HCT116 (cell line): Measurements from ENCODE around the gene TMEM178B. TPM values are rescaled to one million over a fixed set of nuclear protein-coding genes. Genes with fewer than 3 reads are reported as not detected.

Experiments
- ATAC-seq: fragments of 200-7000 bp; cut with Tn5 transposase; 2 replicates; pipeline ENCODE4 v1.9.1; 2020; ENCODE audit warnings: mild to moderate bottlenecking, moderate library complexity
- BruUV-seq: library from RNA; stranded (reverse); fragments of 400-500 nt; replicated peaks from 2 replicates; lab custom pipeline; 2021; lab: Mats Ljungman, UMichigan
- CTCF ChIA-PET: fragments of 300-600 bp; sonication (Branson Sonifier 250); formaldehyde crosslinking; loops from one replicate; lab custom pipeline; 2021; ENCODE audit warnings: antibody characterized with exemption; lab: Charles Lee
- POLR2A ChIA-PET: fragments of 300-600, 350-600 bp; sonication (Branson Sonifier 250); formaldehyde crosslinking; loops from one replicate; lab custom pipeline; 2021; ENCODE audit warnings: antibody characterized with exemption; lab: Charles Lee
- RAD21 ChIA-PET, 2 experiments: fragments of 300-600 bp; sonication (Branson Sonifier 250); formaldehyde crosslinking; loops; one replicate each; lab custom pipeline; 2023; ENCODE audit warnings: low total read pairs in 2 of 2; ENCODE audit not compliant: uncharacterized antibody in 2 of 2, unreplicated experiment in 2 of 2, low non-redundant PET in 1 of 2; lab: Charles Lee
- DNase-seq: peaks from one replicate; pipeline ENCODE4 v3.0.0-alpha.2; 2010; ENCODE audit warnings: low read depth, low spot score
- H2AFZ ChIP-seq: fragments of 200-600 bp; shearing (Covaris generic), sonication (generic); 2 replicates; pipeline ENCODE4 v1.6.1; 2017; ENCODE audit warnings: low read depth, mixed run types, mixed read lengths, antibody characterized with exemption, low read length; ENCODE audit not compliant: poor library complexity, severe bottlenecking
- H3K27ac ChIP-seq: 2 replicates; pipeline ENCODE4 v1.5.1; 2012; ENCODE audit warnings: low read depth, low read length
- H3K27me3 ChIP-seq: fragments of 200-600 bp; sonication (generic); 2 replicates; pipeline ENCODE4 v1.6.1; 2016; ENCODE audit warnings: mixed run types, low read length, mixed read lengths; ENCODE audit not compliant: insufficient read depth
- H3K36me3 ChIP-seq, 2 experiments: fragments of 200-500 bp in 1 of 2; fragments of 200-600 bp in 1 of 2; sonication (Bioruptor generic) in 1 of 2; sonication (generic) in 1 of 2; 2 replicates each; pipeline versions ENCODE4 v1.5.1 to v1.6.1; 2014 to 2016; ENCODE audit warnings: low read length in 2 of 2, inconsistent platforms in 1 of 2, mixed read lengths in 1 of 2, mixed run types in 1 of 2; ENCODE audit not compliant: insufficient read depth in 2 of 2, control insufficient read depth in 1 of 2
- H3K4me1 ChIP-seq, 2 experiments: fragments of 200-600 bp in 1 of 2; sonication (generic) in 1 of 2; 2 replicates each; pipeline versions ENCODE4 v1.5.1 to v1.6.1; 2012 to 2017; ENCODE audit warnings: low read length in 2 of 2, inconsistent platforms in 1 of 2, mild to moderate bottlenecking in 1 of 2, mixed read lengths in 1 of 2, mixed run types in 1 of 2, moderate library complexity in 1 of 2; ENCODE audit not compliant: insufficient read depth in 2 of 2, control insufficient read depth in 1 of 2
- H3K4me2 ChIP-seq: fragments of 200-600 bp; sonication (generic); 2 replicates; pipeline ENCODE4 v1.6.1; 2017; ENCODE audit warnings: mixed run types, low read length, mixed read lengths
- H3K4me3 ChIP-seq, 2 experiments: fragments of 200-600 bp in 1 of 2; sonication (generic) in 1 of 2; replicated peaks in 1 of 2; 2 replicates each; pipeline ENCODE4 v1.5.1; 2011 to 2016; ENCODE audit warnings: low read length in 2 of 2, control low read depth in 1 of 2, low read depth in 1 of 2, mild to moderate bottlenecking in 1 of 2, mixed read lengths in 1 of 2, mixed run types in 1 of 2
- H3K79me2 ChIP-seq: fragments of 200-600 bp; sonication (generic); 2 replicates; pipeline ENCODE4 v1.6.1; 2017; ENCODE audit warnings: mild to moderate bottlenecking, mixed run types, low read length, moderate library complexity, mixed read lengths; ENCODE audit not compliant: insufficient read depth
- H3K9ac ChIP-seq: fragments of 200-600 bp; sonication (generic); 2 replicates; pipeline ENCODE4 v1.6.1; 2016; ENCODE audit warnings: low read length, mixed read lengths
- H3K9me2 ChIP-seq: fragments of 200-600 bp; sonication (generic), shearing (Covaris generic); 2 replicates; pipeline ENCODE4 v1.6.1; 2017; ENCODE audit warnings: mixed run types, mild to moderate bottlenecking, moderate library complexity; ENCODE audit not compliant: insufficient read depth
- H3K9me3 ChIP-seq, 2 experiments: fragments of 200-500 bp in 1 of 2; fragments of 200-600 bp in 1 of 2; sonication (Bioruptor generic) in 1 of 2; sonication (generic) in 1 of 2; 2 replicates each; pipeline ENCODE4 v1.6.1; 2014 to 2017; ENCODE audit warnings: low read length in 2 of 2, mixed read lengths in 2 of 2, inconsistent platforms in 1 of 2, low read depth in 1 of 2, mild to moderate bottlenecking in 1 of 2, mixed run types in 1 of 2, moderate library complexity in 1 of 2; ENCODE audit not compliant: control insufficient read depth in 1 of 2, insufficient read depth in 1 of 2
- H4K20me1 ChIP-seq: fragments of 200-600 bp; sonication (generic), shearing (Covaris generic); 2 replicates; pipeline ENCODE4 v1.6.1; 2017; ENCODE audit warnings: mixed run types, mild to moderate bottlenecking, moderate library complexity; ENCODE audit not compliant: insufficient read depth
- CEBPB ChIP-seq: IDR thresholded peaks from 2 replicates; pipeline ENCODE4 v1.6.1; 2012; ENCODE audit warnings: low read depth
- EGR1 ChIP-seq: IDR thresholded peaks from 2 replicates; pipeline ENCODE4 v1.6.1; 2012; ENCODE audit warnings: low read depth
- ELF1 ChIP-seq: IDR thresholded peaks from 2 replicates; pipeline ENCODE4 v1.6.1; 2012; ENCODE audit warnings: low read depth, borderline replicate concordance
- EZH2 ChIP-seq: fragments of 200-600 bp; sonication (generic); IDR thresholded peaks from 2 replicates; pipeline ENCODE4 v1.6.1; 2017; ENCODE audit warnings: antibody characterized with exemption, mixed run types
- JUND ChIP-seq: IDR thresholded peaks from 2 replicates; pipeline ENCODE4 v1.6.1; 2012
- RAD21 ChIP-seq: IDR thresholded peaks from 2 replicates; pipeline ENCODE4 v1.6.1; 2012; ENCODE audit warnings: low read depth, mild to moderate bottlenecking
- TCF7L2 ChIP-seq: IDR thresholded peaks from 2 replicates; pipeline ENCODE4 v1.7.0; 2011; ENCODE audit warnings: borderline replicate concordance, inconsistent platforms; ENCODE audit not compliant: insufficient read depth, insufficient read length; ENCODE audit errors: extremely low read depth
- intact Hi-C: fragments of 100-400 bp; cut with micrococcal nuclease; formaldehyde crosslinking; loops from 2 replicates; pipeline ENCODE4 v1.10.0; 2022
- total RNA-seq: library from RNA; stranded (reverse); gene quantifications from one replicate; pipeline ENCODE4 v1.2.1, GENCODE V29; 2021; ENCODE audit not compliant: unreplicated experiment
- TF ChIP-seq, protein P1 (sequence below), 3 experiments: fragments of 200-600 bp in 1 of 3; sonication (generic) in 1 of 3; IDR thresholded peaks in 2 of 3; conservative IDR thresholded peaks in 1 of 3; 2 replicates each; pipeline ENCODE4 v1.5.1; 2012 to 2017; ENCODE audit warnings: low read depth in 2 of 3, low read length in 2 of 3, antibody characterized with exemption in 1 of 3, borderline replicate concordance in 1 of 3, control low read depth in 1 of 3, mild to moderate bottlenecking in 1 of 3, mixed read lengths in 1 of 3, mixed run types in 1 of 3, moderate library complexity in 1 of 3; ENCODE audit not compliant: insufficient read depth in 1 of 3
- TF ChIP-seq, protein P2 (sequence below): IDR thresholded peaks from 2 replicates; pipeline ENCODE4 v1.6.1; 2012; ENCODE audit warnings: low read depth
- TF ChIP-seq, protein P3 (sequence below): IDR thresholded peaks from 2 replicates; pipeline ENCODE4 v1.6.1; 2011; ENCODE audit warnings: mild to moderate bottlenecking, low read length, moderate library complexity; ENCODE audit not compliant: insufficient replicate concordance; ENCODE audit errors: extremely low read depth

Gene TMEM178B
- total RNA-seq, 1 experiment from 2014 or later: 0.02 TPM

DNA sequence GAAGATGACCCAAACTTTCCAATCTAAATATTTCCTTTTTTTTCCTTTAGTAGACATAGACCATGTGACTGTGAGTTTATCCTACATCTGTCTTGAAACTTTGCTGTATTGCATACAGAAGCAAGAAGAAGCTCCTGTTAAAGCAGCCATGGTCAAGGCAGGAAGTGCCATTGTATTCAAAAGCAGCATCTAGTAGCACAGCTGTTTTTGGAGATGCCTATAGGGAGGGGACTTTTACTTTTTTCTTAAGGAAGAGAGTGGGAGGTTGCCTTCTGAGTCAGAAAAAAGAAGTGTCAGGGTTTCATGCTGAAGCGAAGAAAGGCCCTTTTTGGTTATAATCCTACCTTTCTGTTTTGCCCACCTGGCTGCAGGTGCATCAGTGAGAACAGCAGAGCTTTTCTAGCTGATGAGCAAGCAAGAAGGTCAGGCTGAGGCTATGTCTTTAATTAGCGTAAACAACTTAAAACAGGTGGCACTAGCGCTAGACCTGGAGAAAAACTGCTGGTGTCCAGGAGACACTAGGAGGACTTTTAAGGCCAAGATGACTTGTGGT, 243.2 kb downstream of the TMEM178B start:
- BruUV-seq: no TSS peak
- Histone ChIP-seq H3K4me1 (no peaks in the 10 kb centered on the region), H3K79me2 (no peaks in the 10 kb centered on the region), H3K36me3 (no peaks in the 10 kb centered on the region), H3K4me2 (no peak overlapping the region), H3K4me3 (no peak overlapping the region)
- TF ChIP-seq CEBPB (no peak), RAD21 (no peak), EZH2 (no peak), ELF1 (no peak), EGR1 (no peak), JUND (no peak), TCF7L2 (no peak)
- TF ChIP-seq, protein P1, sequence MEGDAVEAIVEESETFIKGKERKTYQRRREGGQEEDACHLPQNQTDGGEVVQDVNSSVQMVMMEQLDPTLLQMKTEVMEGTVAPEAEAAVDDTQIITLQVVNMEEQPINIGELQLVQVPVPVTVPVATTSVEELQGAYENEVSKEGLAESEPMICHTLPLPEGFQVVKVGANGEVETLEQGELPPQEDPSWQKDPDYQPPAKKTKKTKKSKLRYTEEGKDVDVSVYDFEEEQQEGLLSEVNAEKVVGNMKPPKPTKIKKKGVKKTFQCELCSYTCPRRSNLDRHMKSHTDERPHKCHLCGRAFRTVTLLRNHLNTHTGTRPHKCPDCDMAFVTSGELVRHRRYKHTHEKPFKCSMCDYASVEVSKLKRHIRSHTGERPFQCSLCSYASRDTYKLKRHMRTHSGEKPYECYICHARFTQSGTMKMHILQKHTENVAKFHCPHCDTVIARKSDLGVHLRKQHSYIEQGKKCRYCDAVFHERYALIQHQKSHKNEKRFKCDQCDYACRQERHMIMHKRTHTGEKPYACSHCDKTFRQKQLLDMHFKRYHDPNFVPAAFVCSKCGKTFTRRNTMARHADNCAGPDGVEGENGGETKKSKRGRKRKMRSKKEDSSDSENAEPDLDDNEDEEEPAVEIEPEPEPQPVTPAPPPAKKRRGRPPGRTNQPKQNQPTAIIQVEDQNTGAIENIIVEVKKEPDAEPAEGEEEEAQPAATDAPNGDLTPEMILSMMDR (IDR thresholded peaks at IDR 0.05 in 2 of 3, conservative IDR thresholded peaks at IDR 0.05 in 1 of 3; ENCODE audit: borderline replicate concordance in 1 of 3, insufficient read depth in 1 of 3, low read depth in 2 of 3, low read length in 2 of 3): no peak
- TF ChIP-seq, protein P2, sequence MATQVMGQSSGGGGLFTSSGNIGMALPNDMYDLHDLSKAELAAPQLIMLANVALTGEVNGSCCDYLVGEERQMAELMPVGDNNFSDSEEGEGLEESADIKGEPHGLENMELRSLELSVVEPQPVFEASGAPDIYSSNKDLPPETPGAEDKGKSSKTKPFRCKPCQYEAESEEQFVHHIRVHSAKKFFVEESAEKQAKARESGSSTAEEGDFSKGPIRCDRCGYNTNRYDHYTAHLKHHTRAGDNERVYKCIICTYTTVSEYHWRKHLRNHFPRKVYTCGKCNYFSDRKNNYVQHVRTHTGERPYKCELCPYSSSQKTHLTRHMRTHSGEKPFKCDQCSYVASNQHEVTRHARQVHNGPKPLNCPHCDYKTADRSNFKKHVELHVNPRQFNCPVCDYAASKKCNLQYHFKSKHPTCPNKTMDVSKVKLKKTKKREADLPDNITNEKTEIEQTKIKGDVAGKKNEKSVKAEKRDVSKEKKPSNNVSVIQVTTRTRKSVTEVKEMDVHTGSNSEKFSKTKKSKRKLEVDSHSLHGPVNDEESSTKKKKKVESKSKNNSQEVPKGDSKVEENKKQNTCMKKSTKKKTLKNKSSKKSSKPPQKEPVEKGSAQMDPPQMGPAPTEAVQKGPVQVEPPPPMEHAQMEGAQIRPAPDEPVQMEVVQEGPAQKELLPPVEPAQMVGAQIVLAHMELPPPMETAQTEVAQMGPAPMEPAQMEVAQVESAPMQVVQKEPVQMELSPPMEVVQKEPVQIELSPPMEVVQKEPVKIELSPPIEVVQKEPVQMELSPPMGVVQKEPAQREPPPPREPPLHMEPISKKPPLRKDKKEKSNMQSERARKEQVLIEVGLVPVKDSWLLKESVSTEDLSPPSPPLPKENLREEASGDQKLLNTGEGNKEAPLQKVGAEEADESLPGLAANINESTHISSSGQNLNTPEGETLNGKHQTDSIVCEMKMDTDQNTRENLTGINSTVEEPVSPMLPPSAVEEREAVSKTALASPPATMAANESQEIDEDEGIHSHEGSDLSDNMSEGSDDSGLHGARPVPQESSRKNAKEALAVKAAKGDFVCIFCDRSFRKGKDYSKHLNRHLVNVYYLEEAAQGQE: no peak
- TF ChIP-seq, protein P3, sequence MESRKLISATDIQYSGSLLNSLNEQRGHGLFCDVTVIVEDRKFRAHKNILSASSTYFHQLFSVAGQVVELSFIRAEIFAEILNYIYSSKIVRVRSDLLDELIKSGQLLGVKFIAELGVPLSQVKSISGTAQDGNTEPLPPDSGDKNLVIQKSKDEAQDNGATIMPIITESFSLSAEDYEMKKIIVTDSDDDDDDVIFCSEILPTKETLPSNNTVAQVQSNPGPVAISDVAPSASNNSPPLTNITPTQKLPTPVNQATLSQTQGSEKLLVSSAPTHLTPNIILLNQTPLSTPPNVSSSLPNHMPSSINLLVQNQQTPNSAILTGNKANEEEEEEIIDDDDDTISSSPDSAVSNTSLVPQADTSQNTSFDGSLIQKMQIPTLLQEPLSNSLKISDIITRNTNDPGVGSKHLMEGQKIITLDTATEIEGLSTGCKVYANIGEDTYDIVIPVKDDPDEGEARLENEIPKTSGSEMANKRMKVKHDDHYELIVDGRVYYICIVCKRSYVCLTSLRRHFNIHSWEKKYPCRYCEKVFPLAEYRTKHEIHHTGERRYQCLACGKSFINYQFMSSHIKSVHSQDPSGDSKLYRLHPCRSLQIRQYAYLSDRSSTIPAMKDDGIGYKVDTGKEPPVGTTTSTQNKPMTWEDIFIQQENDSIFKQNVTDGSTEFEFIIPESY: no peak
- TF ChIP-seq, all 23 proteins: peak for 0
- H3K9me3 ChIP-seq: no peaks in the 10 kb centered on the region
- 0 out of 2 replicates have a peak, but pooled peaks cover 2% of the 10 kb centered on the region for H3K9me2 ChIP-seq
- intact Hi-C loops: no loop called here
- ChIA-PET CTCF (no interaction called here), RAD21 (no interaction called here), POLR2A (no interaction called here)
- no peak for DNase-seq
- no peak for ATAC-seq
- H3K27ac ChIP-seq: no peak overlapping the region
- H4K20me1 ChIP-seq: no peaks in the 10 kb centered on the region
- H3K27me3 ChIP-seq: peaks cover 30% of the 10 kb centered on the region
- H2AFZ ChIP-seq: no peak overlapping the region
- no peak overlapping the region for H3K9ac ChIP-seq
